NCI-H1092 treated with DMSO at 0.1 percent for 48 hours (cell line): Measurements from ENCODE around the gene DCHS2.
"Not testable (repeated sequence)": the region's sequence is repeated elsewhere in the genome, so short reads cannot be mapped to it uniquely, and the experiment has no call there.

Experiments used
- DNase-seq: peaks from one replicate; lab custom pipeline; 2025; lab: John Stamatoyannopoulos, UW

Gene DCHS2

DNA sequence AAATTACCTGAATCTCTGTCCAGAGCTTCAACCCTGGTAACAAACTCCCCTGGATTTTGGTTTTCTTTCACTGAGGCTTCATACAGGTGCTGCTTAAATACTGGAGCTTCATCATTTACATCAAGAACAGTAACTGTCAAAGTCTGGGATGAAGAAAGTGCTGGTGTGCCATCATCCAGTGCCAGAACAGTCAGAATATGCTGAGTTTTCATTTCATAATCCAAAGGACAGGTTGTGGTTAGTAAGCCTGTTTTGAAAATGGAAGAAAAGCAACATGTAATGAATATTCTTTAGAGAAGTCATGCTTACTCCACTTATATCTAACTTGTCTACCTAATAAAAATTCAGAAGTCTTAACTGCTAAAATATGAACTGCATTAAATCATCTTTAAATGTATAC, 175.9 kb downstream of the DCHS2 start:
- no peak for DNase-seq

DNA sequence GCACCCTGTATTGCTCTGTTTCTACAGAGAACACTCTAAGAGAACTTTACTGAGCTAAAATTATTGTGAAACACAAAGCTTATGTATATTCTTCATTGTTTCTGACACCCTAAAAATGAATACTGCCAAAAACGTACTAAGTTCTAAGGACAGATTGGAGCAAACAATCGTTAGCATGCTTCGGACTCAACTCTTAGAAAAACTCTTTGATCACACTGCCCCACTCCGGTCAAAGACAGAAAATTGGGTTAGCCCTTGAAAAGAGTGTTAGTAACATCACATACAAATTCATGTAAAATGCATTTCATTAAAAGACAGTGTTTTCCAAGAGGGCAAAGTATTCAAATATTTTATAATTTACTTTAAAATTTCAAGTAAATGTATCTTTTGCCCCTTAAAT, 177.4 kb downstream of the DCHS2 start:
- DNase-seq: no peak

DNA sequence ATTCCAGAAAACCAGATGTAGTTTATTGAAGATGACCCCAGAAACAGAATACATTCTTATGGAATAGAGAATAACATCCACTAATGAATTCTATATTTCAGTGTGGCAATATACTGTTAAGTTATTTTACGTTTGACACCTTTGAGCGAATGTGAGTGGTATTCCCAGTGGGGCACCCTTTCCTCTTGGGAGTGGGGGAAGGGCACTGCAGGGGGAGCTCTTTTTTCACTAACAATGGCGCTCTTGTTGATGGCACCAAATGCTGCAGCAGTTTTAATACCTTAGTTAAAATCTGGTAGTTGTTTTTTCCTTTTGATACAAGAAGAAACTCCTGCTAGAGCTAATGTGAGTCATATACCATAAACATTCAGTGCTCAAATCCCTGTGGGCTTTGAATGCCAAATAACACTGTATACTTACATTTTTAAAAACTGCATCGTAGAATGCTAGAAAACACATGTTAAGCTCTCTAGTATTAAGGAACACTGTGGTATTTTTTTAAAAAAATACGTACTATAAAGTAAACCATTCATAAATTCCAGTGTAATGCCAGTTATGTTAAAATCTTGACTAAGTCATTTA, 178.5 kb downstream of the DCHS2 start:
- no peak for DNase-seq

DNA sequence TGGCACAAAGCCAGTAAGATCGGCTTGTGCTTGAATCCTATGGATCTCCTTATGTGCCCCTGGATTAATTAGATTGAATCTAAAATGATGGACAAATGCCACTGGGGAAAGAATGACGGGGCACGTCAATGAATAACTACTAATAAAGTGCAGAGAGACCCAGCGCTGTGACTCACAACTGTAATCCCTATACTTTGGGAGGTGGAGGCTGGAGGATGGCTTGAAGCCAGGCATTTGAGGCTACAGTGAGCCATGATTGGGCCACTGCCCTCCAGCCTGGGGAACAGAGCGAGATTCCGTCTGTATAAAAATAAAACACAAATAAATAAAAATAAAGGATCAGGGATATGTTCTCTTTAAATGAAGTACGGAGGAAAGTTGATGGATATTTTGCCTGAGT, 179.4 kb downstream of the DCHS2 start:
- DNase-seq: no peak

DNA sequence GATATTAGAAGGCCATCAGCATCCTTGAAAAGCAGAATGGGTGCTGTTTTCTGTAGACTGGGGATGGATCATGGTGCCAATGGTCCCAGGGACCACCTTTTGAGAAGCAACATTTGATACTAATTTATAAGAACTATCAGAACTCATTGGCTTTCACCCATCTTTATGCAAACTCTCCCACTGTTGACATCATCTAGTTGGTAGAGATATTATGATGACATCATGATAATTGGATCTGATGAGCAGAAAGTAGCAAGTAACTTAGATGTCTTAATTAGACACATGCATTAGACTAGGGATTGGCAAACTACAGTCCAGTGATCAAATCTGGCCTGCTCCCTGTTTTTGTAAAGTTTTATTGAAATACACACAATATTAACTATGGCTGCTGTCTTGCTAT, 181.0 kb downstream of the DCHS2 start:
- DNase-seq: no peak

DNA sequence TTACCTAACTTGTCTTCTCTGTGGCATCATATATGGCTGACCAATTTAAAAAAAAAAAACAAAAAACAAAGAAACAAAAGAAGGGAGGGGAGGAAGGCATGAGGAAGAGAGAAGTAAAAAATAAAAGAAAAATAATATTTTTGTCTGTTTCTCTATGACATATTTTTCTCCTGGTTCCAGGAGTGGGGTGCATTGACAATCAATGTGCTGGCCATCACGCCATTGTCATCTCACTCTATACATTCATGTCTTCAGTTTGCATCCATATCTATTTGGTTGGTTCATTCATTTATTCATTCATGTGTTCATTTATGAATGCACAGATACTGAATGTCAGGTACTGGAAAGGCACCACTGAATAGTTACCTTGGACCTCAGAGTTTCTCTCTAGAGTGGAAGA, 183.4 kb downstream of the DCHS2 start:
- DNase-seq: no peak

DNA sequence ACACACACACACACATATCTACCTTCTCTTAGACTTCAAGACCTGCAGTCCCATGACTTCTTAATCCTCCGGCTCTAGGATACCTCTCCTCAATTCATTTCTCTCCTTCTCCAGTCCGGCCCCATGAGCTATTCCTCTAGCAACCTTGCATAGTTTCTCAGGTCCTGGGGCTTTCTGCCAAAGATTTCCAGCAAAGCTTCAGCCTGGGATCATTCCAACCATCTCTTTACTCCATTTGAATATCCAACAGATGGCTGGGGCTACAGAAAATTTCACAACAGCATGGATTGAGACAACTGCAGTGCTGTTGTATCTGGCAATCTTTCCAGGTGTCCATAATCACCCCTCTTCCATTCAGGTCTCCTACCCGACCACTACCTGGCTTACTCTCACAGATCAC, 184.1 kb downstream of the DCHS2 start:
- DNase-seq: no peak

DNA sequence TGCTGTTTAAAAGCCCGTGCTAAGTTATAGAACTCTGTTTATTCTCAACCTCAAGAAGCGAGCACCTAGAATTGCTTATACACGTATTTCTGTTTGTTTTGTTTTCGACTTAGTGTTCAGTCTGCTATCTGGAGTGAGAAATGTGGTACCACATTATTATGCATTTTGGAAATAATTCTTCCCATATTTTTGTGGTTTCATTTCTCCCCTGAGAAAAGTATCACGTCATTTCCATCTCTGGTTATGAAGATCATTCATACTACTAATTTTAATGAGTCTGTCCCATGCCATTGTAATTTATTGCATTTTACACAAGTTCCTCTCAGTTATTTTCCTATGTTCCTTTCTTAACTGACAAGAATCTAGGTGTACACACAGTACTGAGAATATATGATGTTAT, 186.0 kb downstream of the DCHS2 start:
- no peak for DNase-seq

DNA sequence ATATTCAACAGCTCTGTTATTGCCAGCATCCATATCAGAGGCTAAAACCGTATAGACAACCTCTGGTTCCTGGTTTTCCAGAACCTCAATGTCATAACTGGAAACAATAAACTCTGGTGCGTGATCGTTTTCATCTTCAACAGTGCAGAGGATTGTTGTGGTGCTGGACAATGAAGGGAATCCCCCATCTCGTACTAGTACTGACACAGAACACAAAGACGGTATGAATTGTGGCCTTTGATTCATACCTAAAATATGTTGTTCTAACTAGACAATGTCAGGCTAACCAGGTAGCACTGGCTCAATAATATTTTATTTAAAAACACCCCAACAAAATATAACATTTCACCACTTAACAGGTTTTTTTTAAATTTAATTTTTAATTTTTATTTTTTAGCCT, 186.9 kb downstream of the DCHS2 start:
- DNase-seq: no peak

DNA sequence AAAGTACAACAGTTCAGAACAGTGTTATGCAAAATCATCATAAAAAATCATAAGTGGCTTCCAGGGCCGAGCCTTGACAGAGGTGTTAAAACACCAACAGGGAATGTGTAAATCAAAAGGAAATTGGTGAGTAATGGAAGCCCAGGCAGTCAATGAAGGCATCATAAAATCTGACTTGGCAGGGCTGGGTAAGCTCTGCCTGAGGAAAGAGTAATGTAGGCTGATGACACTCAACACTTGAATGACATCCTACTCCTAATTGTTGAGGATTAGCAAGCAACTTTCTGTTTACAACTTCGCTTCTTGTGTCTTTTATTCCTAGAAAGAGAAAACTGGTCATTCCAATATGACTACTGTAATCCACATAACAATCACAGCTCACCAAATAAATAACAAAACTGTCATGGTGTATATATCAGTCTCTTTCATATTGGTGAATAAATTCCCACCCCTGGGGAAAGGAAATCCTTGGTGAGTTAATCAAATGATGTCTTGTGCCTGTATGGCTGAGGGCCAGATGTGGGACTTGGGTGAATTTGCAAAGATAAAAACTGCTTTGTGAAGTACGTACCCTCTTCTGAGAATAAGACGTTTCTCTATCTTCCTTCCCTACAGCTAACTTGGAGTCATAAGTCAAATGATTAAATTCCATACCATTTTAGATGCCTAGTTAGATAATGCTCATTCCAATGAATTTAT, 196.8 kb downstream of the DCHS2 start:
- DNase-seq: no peak

DNA sequence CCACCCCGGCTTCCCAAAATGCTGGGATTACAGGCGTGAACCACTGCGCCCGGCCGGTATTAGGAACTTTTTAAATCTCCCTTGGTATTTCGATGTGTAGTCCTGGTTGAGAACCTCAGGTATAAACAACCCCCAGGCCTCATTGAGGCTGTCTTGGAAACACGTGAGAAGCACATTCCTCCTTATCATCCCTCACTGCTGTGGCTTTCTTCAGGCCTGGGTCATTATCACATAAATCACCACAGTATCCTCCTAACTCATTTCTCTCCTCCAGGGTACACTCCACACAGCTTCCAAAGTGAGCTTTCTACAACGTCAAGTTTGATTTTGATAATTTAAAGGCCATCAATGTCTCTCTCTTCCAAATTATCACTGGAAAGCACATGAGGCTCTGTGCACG, 198.2 kb downstream of the DCHS2 start:
- DNase-seq: no peak

DNA sequence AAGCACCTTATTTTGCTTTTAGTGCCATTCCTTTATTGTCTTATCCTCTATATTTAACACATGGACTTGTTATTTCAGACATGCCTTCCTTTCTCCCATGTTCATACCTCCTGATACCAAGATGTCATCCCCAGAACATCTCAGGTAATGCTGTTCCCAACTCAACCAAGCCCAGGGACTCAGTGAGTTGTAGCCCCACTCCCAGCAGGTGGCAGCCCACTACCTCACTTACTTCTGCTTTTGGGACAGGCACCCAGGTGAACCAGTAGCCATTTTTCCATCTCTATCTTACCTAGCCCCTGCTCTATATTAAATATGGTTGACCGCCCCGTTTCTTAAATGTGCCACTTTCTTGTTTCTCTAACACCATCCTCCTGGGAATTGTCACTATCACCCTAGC, 199.0 kb downstream of the DCHS2 start:
- DNase-seq: no peak

DNA sequence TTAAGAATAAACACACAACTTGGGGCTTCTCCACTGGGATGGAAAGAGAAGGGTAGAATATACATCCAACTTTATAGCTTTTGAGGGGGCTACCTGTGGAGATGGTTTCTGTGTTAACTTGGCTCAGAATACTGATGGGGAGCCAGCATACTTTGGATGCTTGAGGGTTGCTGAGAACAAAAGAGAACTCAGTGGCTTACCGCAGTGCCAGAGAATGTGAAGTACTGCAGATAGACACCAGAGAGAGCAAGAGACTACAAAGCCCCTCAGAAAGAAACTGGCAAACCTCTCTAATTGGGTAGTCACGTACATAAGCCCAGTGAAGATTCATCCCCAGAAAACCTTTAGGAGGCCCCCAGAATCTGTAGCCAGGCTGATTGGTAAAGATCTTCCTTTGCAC, 214.4 kb downstream of the DCHS2 start:
- no peak for DNase-seq

DNA sequence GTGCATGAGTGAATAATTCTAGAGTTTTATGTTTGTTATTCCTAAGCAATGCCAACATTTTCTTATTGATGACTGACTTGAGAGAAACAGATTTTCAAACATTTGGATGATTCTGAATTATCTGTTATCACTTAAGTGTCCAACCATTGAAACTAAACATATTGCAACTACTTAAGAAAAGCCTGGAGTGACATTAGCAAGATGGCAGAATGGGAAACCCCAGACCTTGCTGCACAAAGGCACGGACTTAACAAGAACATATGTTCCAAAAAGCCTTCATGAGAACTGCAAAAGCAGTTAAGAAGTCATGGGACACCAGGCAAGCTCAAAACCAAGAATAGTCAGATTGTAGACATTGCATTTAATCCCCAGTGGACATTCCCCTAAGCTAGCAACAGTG, 215.1 kb downstream of the DCHS2 start:
- DNase-seq: no peak

DNA sequence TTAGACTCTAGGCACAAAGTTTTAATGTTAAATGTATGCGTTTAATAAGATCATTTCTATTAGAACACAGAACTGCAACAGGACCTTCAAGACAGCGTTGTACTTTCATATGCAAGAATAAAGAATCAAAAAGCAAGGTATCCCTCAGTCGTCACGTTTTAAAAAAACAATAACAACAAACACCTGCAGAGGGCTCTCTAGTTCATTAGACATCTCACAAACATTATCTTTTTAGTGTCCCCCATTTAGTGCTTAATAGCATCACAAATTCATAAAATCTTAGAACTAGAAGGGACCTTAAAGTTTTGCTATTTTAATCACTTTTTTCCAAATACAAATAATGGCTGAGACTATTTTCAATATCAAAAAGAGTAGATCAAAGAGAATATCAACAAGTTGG, 236.6 kb downstream of the DCHS2 start:
- DNase-seq: no peak

DNA sequence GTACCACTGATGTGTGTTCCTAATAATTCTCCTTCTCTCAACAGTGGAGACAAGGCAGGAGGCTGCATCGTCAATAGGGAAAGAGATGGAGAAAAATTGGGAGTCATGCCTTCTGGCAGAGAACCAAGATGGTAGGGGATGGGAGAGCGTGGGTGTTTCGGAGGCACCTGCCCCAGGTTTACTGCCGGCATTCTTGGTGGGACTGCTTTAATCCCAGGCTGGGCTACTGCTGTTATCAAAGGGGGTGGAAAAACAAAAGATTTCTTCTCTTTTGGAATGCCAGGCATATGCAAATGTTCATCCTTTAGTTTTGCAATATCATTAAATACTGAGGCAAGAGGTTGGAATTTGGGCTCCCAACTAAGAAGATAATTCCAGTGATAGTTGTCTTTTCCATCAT, 257.0 kb downstream of the DCHS2 start:
- no peak for DNase-seq

DNA sequence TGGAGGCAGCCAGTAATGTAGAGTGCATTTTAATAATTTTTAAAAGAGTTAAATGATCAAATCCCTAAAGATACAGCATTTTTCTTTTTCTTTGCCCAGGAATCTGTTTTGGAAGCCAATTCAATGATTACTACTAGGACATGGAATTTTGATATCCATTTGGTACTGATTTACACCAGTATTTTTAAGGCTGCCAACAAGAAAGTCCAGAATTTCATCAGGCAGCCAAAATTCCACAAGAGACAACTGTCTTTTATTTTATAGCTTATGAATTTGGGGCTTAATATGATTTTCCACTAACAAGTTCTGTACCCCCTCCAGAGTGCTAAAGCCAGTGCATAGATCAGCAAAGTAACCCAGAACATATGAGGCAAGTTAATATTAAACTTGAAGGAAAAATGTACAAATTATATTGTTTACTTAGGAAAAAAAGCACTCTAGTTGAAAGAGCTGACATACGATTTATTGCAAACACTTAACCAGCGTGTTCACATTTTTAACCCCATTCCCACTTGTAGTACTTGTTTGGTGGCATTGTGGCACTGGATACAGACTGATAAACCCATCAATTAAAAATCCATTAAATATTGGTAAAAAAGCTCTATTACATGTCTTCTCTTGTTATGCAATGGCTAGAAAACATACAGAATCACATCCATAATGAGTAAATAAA, 259.7 kb downstream of the DCHS2 start:
- DNase-seq: no peak

DNA sequence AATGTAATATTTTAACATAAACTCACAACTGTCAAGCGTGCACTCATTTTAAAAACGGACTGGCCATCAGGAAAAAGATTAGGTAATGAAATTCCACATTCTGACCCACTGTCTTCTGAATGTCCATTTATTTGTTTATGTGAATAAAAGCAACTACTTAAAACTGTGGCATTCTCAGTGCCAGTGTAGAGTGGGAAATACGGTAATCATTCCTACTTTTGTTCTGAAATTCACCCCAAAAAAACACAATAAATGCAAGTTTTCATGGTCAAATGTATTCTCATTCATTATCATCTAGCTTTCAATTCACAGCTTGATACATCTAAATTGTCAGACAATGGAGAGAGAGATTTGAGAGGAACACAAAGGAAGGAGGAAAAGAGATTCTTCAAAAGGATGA, 260.9 kb downstream of the DCHS2 start:
- DNase-seq: no peak

DNA sequence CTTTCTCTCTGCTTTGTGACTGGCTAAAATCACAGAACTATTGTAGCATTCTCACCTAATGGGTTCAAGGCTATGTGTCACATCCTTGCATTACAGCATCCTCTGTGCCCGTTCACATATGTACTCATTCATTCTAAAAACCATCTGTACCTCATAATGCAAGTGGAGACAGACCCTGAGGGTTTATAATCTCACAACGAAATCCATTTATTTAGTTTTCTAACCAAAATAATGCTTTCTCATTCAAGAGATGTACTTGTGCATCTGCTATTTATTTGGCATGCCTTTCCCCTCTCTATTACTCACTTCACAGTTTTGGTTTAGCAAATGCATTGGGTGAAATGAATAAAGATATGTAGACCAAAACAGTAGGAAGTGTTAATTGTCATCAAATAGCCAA, 261.5 kb downstream of the DCHS2 start:
- no peak for DNase-seq

DNA sequence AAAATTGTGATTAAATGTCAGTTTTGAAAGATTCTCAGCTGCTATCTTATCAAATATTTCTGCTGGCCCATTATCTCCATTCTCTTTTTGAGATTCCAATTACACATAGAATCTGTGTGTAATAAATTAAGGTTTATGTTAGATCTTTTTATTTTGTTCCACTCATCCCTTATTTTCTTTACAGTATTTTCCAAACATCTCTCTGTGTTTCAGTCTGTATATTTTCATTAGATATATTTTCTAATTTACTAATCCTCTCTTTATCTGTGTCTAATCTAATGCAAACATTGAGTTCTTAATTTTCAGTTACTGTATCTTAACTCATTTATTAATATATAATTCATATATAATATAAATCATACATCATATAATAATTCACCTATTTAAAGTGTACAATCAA, 268.7 kb downstream of the DCHS2 start:
- no peak for DNase-seq

DNA sequence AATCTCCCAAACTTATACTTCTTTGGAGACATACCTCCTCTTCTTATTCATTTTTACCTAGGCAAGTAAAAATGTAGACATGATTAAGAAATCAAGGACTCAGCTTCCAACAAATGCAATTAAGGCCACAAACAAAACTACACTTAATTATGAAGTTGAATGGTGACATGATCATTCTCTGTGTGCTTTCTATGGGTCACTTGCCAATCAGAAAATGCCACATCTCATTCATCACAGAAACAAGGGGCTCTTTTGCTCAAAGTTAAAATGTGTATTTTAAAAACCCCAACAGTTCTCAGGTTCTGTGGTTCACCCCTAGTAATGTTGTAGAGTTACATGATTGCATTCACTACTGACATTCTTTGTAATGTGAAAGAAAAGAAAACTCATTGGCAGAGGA, 273.5 kb downstream of the DCHS2 start:
- DNase-seq: no peak

DNA sequence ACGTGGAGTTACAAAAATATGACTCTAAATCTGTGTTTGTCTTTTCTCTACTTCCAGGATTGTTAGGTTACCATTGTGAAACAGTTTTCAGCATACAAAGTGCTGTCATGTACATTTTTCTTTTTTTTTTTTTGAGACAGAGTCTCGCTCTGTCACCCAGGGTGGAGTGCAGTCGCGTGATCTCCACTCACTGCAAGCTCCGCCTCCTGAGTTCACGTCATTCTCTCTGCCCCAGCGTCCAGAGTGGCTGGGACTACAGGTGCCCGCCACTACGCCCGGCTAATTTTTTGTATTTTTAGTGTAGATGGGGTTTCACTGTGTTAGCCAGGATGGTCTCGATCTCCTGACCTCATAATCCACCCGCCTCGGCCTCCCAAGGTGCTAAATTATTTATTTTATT, 274.2 kb downstream of the DCHS2 start:
- not testable (repeated sequence) for DNase-seq

DNA sequence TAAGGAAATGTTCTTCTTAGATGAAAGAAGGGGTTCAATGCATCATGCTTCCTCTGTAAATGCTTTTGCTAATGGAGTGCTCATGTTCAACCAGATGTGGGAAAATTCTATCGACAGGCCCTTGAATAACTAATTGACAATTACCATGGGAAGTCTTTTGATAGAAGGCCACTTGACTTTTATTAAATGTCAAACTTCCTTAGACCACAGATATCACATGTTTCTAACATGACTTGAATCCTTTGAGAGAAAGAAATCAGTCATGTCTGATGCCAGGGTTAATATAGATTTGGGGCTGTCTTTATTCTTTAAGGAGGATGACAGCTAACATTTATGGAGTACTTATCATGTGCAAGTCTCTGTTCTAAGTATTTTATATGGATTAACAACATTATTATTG, 280.1 kb downstream of the DCHS2 start:
- DNase-seq: no peak

DNA sequence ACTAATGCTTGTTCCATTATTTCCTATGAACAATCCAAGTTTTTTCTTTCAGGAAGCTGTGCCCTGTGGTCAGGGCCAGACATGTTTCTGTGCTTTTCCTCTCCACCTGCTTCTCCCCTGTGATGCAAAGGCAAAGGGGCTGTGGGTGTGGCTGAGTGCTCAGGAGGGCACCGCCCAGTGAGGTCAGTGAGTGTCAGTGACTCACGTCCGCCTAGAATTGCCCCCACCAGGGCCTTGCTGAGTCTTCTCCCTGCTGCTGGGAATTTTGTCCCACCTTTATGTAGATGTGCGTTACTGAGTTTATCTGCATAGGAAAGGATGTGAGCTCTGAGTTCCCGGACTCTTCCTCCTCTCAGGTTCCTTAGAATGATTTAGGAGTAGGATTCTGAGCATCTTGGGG, 283.2 kb downstream of the DCHS2 start:
- DNase-seq: no peak
